ENCODE data around the gene TAL1. TPM values are rescaled to one million over a fixed set of nuclear protein-coding genes. Genes with fewer than 3 reads are reported as not detected.

The TAL1 gene
- total and polyA plus RNA-seq, 2 of the 8 experiments (the other 6 are each of a cell fraction or from before 2014, with no cell fraction given) = 0.09 to 0.15 TPM

DNA sequence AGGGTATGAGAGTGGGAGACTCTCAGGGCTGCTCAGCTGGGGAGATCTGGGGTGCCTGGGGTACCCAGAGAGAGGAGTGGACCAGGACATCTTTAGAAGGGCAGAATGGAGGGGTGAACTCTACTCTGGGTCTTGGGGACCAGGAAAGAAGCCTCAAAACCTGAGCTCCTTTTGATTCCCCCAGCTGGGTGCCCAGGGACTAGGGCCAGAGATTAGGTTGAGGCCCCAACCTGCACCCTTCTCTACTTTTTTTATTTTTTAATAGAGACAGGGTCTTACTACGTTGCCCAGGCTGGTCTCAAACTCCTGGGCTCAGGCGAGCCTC is 44.1 kb downstream of the TAL1 start (continued):
- TF ChIP-seq TBP (IDR thresholded peaks at IDR 0.05; ENCODE audit: low read depth, low read length) (no peak), ZNF274 (IDR thresholded peaks at IDR 0.05; ENCODE audit: borderline replicate concordance, extremely low read depth, low read length) (no peak), POLR2A (IDR thresholded peaks at IDR 0.05; ENCODE audit: control extremely low read depth in 1 of 2, low read depth in 2 of 2, low read length in 2 of 2) (no peak)

Data from H1 (cell line).